ENCODE data around the gene GNPTG. TPM values are rescaled to one million over a fixed set of nuclear protein-coding genes. Genes with fewer than 3 reads are reported as not detected.

GNPTG gene
- total RNA-seq, 1 experiment from 2014 or later = 29.4 TPM

DNA sequence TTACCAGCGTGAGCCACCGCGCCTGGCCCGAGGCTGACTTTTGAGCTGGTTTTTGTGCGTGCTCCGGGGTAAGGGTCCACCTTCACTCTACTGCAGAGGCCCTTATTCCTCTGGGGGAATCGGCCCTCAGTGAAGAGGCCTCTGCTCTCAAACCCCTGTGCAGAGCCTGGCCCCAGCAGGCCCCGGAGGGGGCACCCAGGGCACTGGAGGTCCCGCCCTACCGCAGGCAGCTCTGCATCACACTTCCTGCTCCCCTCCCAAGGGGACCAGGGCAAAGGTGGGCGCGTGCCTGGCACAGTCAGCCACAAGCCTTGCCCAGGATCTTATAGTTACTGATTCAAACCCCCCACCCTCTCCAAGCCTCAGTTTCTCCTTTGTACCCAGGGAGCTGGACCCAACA is 45.9 kb upstream of the GNPTG start:
- no peak overlapping the region for H3K9ac ChIP-seq (ENCODE audit: extremely low read depth, insufficient read length, low read length)

More for the DNA sequence above, 45.9 kb upstream of the GNPTG start:
- H3K4ac ChIP-seq (ENCODE audit: low read depth, low read length) = no peak overlapping the region
- Mint-ChIP-seq H3K9me3 (peaks cover 4 to 6% of the 10 kb centered on the region in 2 experiments), H3K27me3 (ENCODE audit: low read depth) (peaks cover 7% of the 10 kb centered on the region; the same call in 1 of the 2 replicates), H3K36me3 (ENCODE audit: insufficient read depth in 1 of 3, low read depth in 3 of 3) (peaks cover 6 to 9% (median 8%) of the 10 kb centered on the region in 3 experiments), H3K4me3 (no peak overlapping the region), H3K4me1 (peaks cover 14 to 33% of the 10 kb centered on the region in 2 experiments), H3K27ac (no peak overlapping the region; a peak in 1 of 7 replicates)
- peaks cover 2% of the 10 kb centered on the region for H4K20me1 ChIP-seq (ENCODE audit: control insufficient read depth, insufficient read depth, insufficient read length)
- peaks cover 4% of the 10 kb centered on the region for H3K79me1 ChIP-seq (ENCODE audit: insufficient read depth, low read depth, low read length, poor library complexity, severe bottlenecking)
- no peaks in the 10 kb centered on the region; the same call in 1 of the 2 replicates for H3K4me1 ChIP-seq (ENCODE audit: insufficient read depth, low read length)
- no peak overlapping the region for H4K5ac ChIP-seq (ENCODE audit: insufficient read length, low read depth, low read length)
- no peak overlapping the region for H3K14ac ChIP-seq (ENCODE audit: insufficient read depth, low read length)
- H3K23ac ChIP-seq (ENCODE audit: insufficient read length, low read depth, low read length) = no peak overlapping the region
- no peak overlapping the region for H3K18ac ChIP-seq (ENCODE audit: insufficient read length, low read depth, low read length)
- no peak overlapping the region for H2BK20ac ChIP-seq (ENCODE audit: low read depth, low read length, poor library complexity, severe bottlenecking)
- no peak overlapping the region for H3T11ph ChIP-seq (ENCODE audit: low read length)
- no peak overlapping the region for H2AK5ac ChIP-seq (ENCODE audit: insufficient read length, low read length)
- no peak overlapping the region for H2BK5ac ChIP-seq (ENCODE audit: insufficient read length, low read length)
- H2BK12ac ChIP-seq (ENCODE audit: insufficient read length, low read depth, low read length) = no peak overlapping the region
- DNase-seq = no peak
- H3K27ac ChIP-seq (ENCODE audit: insufficient read length, low read depth, low read length) = no peak overlapping the region
- H3K9me3 ChIP-seq (ENCODE audit: control insufficient read depth, low read depth, low read length) = no peaks in the 10 kb centered on the region
- no peak overlapping the region for H3K56ac ChIP-seq (ENCODE audit: insufficient read length, low read depth, low read length)
- no peak overlapping the region for H2BK120ac ChIP-seq (ENCODE audit: low read depth, low read length, poor library complexity, severe bottlenecking)
- no peak overlapping the region for H3K4me2 ChIP-seq (ENCODE audit: insufficient read depth, insufficient read length, low read length)
- H4K91ac ChIP-seq (ENCODE audit: insufficient read length, low read depth, low read length) = no peak overlapping the region
- H2BK15ac ChIP-seq (ENCODE audit: low read depth, low read length) = no peak overlapping the region
- peaks cover 10% of the 10 kb centered on the region for H3K79me2 ChIP-seq (ENCODE audit: insufficient read depth, low read length)
- H3K23me2 ChIP-seq (ENCODE audit: insufficient read length, low read depth, low read length, poor library complexity, severe bottlenecking) = peaks cover 10% of the 10 kb centered on the region
- H2AFZ ChIP-seq (ENCODE audit: low read length) = no peak overlapping the region
- H4K8ac ChIP-seq (replicated peaks; ENCODE audit: insufficient read length, low read depth, low read length) = no peak overlapping the region
- TF ChIP-seq, protein P1, sequence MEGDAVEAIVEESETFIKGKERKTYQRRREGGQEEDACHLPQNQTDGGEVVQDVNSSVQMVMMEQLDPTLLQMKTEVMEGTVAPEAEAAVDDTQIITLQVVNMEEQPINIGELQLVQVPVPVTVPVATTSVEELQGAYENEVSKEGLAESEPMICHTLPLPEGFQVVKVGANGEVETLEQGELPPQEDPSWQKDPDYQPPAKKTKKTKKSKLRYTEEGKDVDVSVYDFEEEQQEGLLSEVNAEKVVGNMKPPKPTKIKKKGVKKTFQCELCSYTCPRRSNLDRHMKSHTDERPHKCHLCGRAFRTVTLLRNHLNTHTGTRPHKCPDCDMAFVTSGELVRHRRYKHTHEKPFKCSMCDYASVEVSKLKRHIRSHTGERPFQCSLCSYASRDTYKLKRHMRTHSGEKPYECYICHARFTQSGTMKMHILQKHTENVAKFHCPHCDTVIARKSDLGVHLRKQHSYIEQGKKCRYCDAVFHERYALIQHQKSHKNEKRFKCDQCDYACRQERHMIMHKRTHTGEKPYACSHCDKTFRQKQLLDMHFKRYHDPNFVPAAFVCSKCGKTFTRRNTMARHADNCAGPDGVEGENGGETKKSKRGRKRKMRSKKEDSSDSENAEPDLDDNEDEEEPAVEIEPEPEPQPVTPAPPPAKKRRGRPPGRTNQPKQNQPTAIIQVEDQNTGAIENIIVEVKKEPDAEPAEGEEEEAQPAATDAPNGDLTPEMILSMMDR (conservative IDR thresholded peaks at IDR 0.05) = no peak
- WGBS (ENCODE audit: extremely low coverage, insufficient read length, low lambda C conversion rate) = no CpG with 5 or more reads among the region's 12 CpGs
- no peaks in the 10 kb centered on the region for H3K27me3 ChIP-seq (ENCODE audit: insufficient read depth, low read length)
